Endothelial cell of umbilical vein (primary cell): ENCODE data around the gene ZNF512. TPM values are rescaled to one million over a fixed set of nuclear protein-coding genes. Genes with fewer than 3 reads are reported as not detected.

Experiments
- BruUV-seq: library from RNA; stranded (reverse); fragments of 400-500 nt; replicated peaks from 2 replicates; lab custom pipeline; 2021; lab: Mats Ljungman, UMichigan
- CTCF ChIA-PET: fragments of 300-600, 350-600 bp; sonication (Branson Sonifier 250); formaldehyde crosslinking; loops from one replicate; lab custom pipeline; 2021; ENCODE audit warnings: antibody characterized with exemption, inconsistent platforms; lab: Charles Lee
- POLR2A ChIA-PET: fragments of 300-600, 350-600 bp; sonication (Branson Sonifier 250); formaldehyde crosslinking; loops from one replicate; lab custom pipeline; 2021; ENCODE audit warnings: antibody characterized with exemption, inconsistent platforms; lab: Charles Lee
- DNase-seq: peaks from one replicate; pipeline ENCODE4 v3.0.0-alpha.2; 2011; ENCODE audit warnings: low read depth, low spot score
- FAIRE-seq: peaks from 2 replicates; lab custom pipeline; 2011; peaks lifted over from hg19 to GRCh38; lab: Jason Lieb, UNC
- H2AFZ ChIP-seq: 2 replicates; pipeline ENCODE4 v1.6.0; 2012; ENCODE audit warnings: low read depth, low read length, control low read depth, inconsistent platforms
- H3K27ac ChIP-seq: 2 replicates; pipeline ENCODE4 v1.5.1; 2011; ENCODE audit warnings: low read depth, mild to moderate bottlenecking, control low read depth, low read length, moderate library complexity; ENCODE audit not compliant: insufficient read depth
- H3K27me3 ChIP-seq, 2 experiments: 2 replicates each; pipeline versions ENCODE4 v1.6.0 to v1.6.1; 2011; ENCODE audit warnings: low read length in 2 of 2, mixed read lengths in 1 of 2; ENCODE audit not compliant: control insufficient read depth in 2 of 2, insufficient read depth in 2 of 2
- H3K36me3 ChIP-seq, 2 experiments: 2 replicates in 1 of 2; 3 replicates in 1 of 2; pipeline ENCODE4 v1.5.1; 2011; ENCODE audit warnings: low read length in 2 of 2, mild to moderate bottlenecking in 1 of 2, moderate library complexity in 1 of 2; ENCODE audit not compliant: control insufficient read depth in 2 of 2, insufficient read depth in 2 of 2; ENCODE audit errors: extremely low read depth in 1 of 2
- H3K4me1 ChIP-seq: 3 replicates; pipeline ENCODE4 v1.5.1; 2011; ENCODE audit warnings: mild to moderate bottlenecking, low read length; ENCODE audit not compliant: control insufficient read depth, insufficient read depth; ENCODE audit errors: extremely low read depth
- H3K4me2 ChIP-seq: 2 replicates; pipeline ENCODE4 v1.6.1; 2011; ENCODE audit warnings: low read length, control low read depth, mixed read lengths; ENCODE audit not compliant: insufficient read depth
- H3K4me3 ChIP-seq, 3 experiments: fragments of 200-600 bp in 1 of 3; sonication (generic), shearing (Covaris generic) in 1 of 3; replicated peaks in 1 of 3; 2 replicates each; pipeline ENCODE4 v1.5.1; 2011 to 2016; ENCODE audit warnings: control low read depth in 3 of 3, low read length in 3 of 3, mild to moderate bottlenecking in 2 of 3, inconsistent platforms in 1 of 3, low read depth in 1 of 3, moderate library complexity in 1 of 3; ENCODE audit not compliant: insufficient read depth in 1 of 3
- H3K79me2 ChIP-seq: 2 replicates; pipeline ENCODE4 v1.6.0; 2012; ENCODE audit warnings: low read length, inconsistent platforms; ENCODE audit not compliant: control insufficient read depth, insufficient read depth
- H3K9ac ChIP-seq: replicated peaks from 2 replicates; pipeline ENCODE3; 2011; ENCODE audit warnings: low read length, control low read depth; ENCODE audit not compliant: insufficient read depth; ENCODE audit errors: extremely low read depth
- H3K9me1 ChIP-seq: replicated peaks from 3 replicates; pipeline ENCODE4 v1.6.0; 2011; ENCODE audit warnings: mild to moderate bottlenecking, low read length; ENCODE audit not compliant: control insufficient read depth, insufficient read depth; ENCODE audit errors: extremely low read depth
- H3K9me3 ChIP-seq: replicated peaks from 2 replicates; pipeline ENCODE4 v1.5.1; 2012; ENCODE audit warnings: low read length, inconsistent platforms; ENCODE audit not compliant: control insufficient read depth, insufficient read depth
- H4K20me1 ChIP-seq: replicated peaks from 2 replicates; pipeline ENCODE3; 2011; ENCODE audit warnings: mild to moderate bottlenecking, low read length; ENCODE audit not compliant: control insufficient read depth, insufficient read depth; ENCODE audit errors: extremely low read depth
- EZH2 ChIP-seq: IDR thresholded peaks from 2 replicates; pipeline ENCODE4 v1.6.1; 2012; ENCODE audit warnings: borderline replicate concordance, low read depth, mild to moderate bottlenecking, moderate library complexity, low read length, inconsistent platforms; ENCODE audit not compliant: severe bottlenecking
- FOS ChIP-seq: IDR thresholded peaks from 2 replicates; pipeline ENCODE4 v1.6.1; 2011; ENCODE audit warnings: mild to moderate bottlenecking, low read length, moderate library complexity, borderline replicate concordance; ENCODE audit not compliant: insufficient read depth
- GATA2 ChIP-seq: IDR thresholded peaks from 2 replicates; pipeline ENCODE4 v1.7.0; 2011; ENCODE audit warnings: low read depth, mild to moderate bottlenecking, moderate library complexity, mixed read lengths, low read length; ENCODE audit not compliant: insufficient read length, insufficient read depth
- JUN ChIP-seq: IDR thresholded peaks from 2 replicates; pipeline ENCODE4 v1.6.1; 2011; ENCODE audit warnings: borderline replicate concordance, low read depth; ENCODE audit not compliant: insufficient read length, insufficient read depth
- MYC ChIP-seq: IDR thresholded peaks from one replicate; pipeline ENCODE4 v1.6.1; 2011; ENCODE audit warnings: mild to moderate bottlenecking, low read depth, low read length
- POLR2A ChIP-seq: IDR thresholded peaks from 2 replicates; pipeline ENCODE4 v1.6.1; 2012; ENCODE audit warnings: low read depth, mild to moderate bottlenecking, control low read depth, low read length
- POLR2AphosphoS5 ChIP-seq: IDR thresholded peaks from 2 replicates; pipeline ENCODE4 v1.6.1; 2012; ENCODE audit warnings: low read depth, mild to moderate bottlenecking, control low read depth, low read length, moderate library complexity; ENCODE audit not compliant: insufficient read depth
- dilution Hi-C: fragments of 300-500 bp; cut with MboI; formaldehyde crosslinking; loops from one replicate; pipeline ENCODE4 v1.15.0; 2019; ENCODE audit warnings: low sequenced_read_pairs; ENCODE audit not compliant: extremely low pct_ligation_motif_present
- intact Hi-C: fragments of 100-400 bp; cut with micrococcal nuclease; formaldehyde crosslinking; loops from one replicate; pipeline ENCODE4 v1.10.0; 2022
- polyA plus RNA-seq, 4 experiments: library from polyadenylated mRNA; depleted of rRNA in 3 of 4; stranded (reverse) in 3 of 4; unstranded in 1 of 4; fragments of >200 nt; gene quantifications; 2 replicates each; pipeline versions ENCODE4 v1.2.1 to v1.2.3, GENCODE V29; 2011 to 2012; ENCODE audit warnings: missing spikeins in 1 of 4
- total RNA-seq: library from RNA; stranded (reverse); gene quantifications from 2 replicates; pipeline ENCODE4 v1.2.3, GENCODE V29; 2021
- TF ChIP-seq, protein P1 (sequence below), 2 donors: IDR thresholded peaks; 1 replicate in 1 of 2; 2 replicates in 1 of 2; pipeline ENCODE4 v1.5.1; 2011; ENCODE audit warnings: low read length in 2 of 2, mild to moderate bottlenecking in 2 of 2, moderate library complexity in 2 of 2, control low read depth in 1 of 2, inconsistent platforms in 1 of 2, low read depth in 1 of 2; ENCODE audit not compliant: insufficient read depth in 1 of 2; ENCODE audit errors: extremely low read depth in 1 of 2
- TF ChIP-seq, protein P2 (sequence below): IDR thresholded peaks from 2 replicates; pipeline ENCODE4 v1.6.1; 2011; ENCODE audit not compliant: insufficient read depth, insufficient read length

The ZNF512 gene
- total and polyA plus RNA-seq, 2 donors (not counting 3 experiments of a cell fraction or from before 2014, with no cell fraction given), result 17.8 to 37.0 TPM

DNA sequence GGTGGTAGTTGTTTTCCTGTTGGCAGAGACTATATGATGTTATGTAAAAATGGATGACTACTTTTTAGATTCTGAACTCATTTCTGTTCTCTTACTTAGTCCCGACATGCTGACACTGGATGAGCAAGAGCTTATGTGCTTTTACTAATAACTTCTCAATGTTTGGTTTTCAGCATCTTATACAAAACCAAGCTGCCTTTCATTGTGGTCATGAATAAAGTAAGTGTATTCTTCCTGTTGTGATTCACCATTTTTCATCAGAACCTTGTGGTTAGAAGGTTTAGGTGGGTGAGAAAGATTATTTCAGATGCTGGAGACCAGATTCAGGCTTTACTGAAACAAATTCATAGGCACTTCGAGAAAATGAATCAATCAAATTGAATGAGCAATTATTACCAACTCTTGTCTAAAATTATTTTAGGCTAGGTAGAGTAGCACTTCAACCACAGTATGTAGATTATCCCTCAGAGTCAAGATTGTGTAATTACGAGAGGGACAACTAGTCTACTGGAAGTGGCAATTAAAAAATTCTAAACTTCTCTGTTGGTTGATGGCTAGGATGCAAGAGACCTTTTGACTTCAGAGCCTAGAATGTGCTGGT is 55.3 kb downstream of the ZNF512 start:
- dilution Hi-C loops (no loop called here), intact Hi-C loops (no loop called here)
- DNase-seq (no peak), FAIRE-seq (no peak)
- no peak overlapping the region for H3K4me3 ChIP-seq
- H3K27ac ChIP-seq, result no peak overlapping the region
- no peak overlapping the region for H2AFZ ChIP-seq
- CTCF ChIA-PET, result interaction anchor here (1.4 to 1.6 kb wide), 2 partner anchors 9 to 17 kb away, joined by 3 read pairs; partner anchors contain the start of genes CCDC121 and GPN1
- POLR2A ChIA-PET, result no interaction called here
- H3K79me2 ChIP-seq, result no peaks in the 10 kb centered on the region
- no peak overlapping the region for H3K4me2 ChIP-seq
- H3K9me1 ChIP-seq, result no peaks in the 10 kb centered on the region
- H4K20me1 ChIP-seq, result no peaks in the 10 kb centered on the region
- H3K36me3 ChIP-seq, result peaks cover 21 to 31% of the 10 kb centered on the region in 2 experiments
- H3K9me3 ChIP-seq, result no peaks in the 10 kb centered on the region
- BruUV-seq, result no TSS peak
- TF ChIP-seq, protein P1, sequence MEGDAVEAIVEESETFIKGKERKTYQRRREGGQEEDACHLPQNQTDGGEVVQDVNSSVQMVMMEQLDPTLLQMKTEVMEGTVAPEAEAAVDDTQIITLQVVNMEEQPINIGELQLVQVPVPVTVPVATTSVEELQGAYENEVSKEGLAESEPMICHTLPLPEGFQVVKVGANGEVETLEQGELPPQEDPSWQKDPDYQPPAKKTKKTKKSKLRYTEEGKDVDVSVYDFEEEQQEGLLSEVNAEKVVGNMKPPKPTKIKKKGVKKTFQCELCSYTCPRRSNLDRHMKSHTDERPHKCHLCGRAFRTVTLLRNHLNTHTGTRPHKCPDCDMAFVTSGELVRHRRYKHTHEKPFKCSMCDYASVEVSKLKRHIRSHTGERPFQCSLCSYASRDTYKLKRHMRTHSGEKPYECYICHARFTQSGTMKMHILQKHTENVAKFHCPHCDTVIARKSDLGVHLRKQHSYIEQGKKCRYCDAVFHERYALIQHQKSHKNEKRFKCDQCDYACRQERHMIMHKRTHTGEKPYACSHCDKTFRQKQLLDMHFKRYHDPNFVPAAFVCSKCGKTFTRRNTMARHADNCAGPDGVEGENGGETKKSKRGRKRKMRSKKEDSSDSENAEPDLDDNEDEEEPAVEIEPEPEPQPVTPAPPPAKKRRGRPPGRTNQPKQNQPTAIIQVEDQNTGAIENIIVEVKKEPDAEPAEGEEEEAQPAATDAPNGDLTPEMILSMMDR (IDR thresholded peaks at IDR 0.05; ENCODE audit: extremely low read depth in 1 of 2, insufficient read depth in 1 of 2, low read depth in 1 of 2, low read length in 2 of 2), result no peak
- TF ChIP-seq EZH2, result no peak
- TF ChIP-seq POLR2AphosphoS5, result no peak
- TF ChIP-seq JUN, result no peak
- TF ChIP-seq GATA2, result no peak
- no peak for TF ChIP-seq POLR2A
- TF ChIP-seq, protein P2, sequence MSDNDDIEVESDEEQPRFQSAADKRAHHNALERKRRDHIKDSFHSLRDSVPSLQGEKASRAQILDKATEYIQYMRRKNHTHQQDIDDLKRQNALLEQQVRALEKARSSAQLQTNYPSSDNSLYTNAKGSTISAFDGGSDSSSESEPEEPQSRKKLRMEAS, result no peak
- no peak for TF ChIP-seq FOS
- no peak for TF ChIP-seq MYC
- no peaks in the 10 kb centered on the region for H3K27me3 ChIP-seq
- no peaks in the 10 kb centered on the region for H3K4me1 ChIP-seq
- H3K9ac ChIP-seq, result no peak overlapping the region
